HG03095 (cell line): Measurements from ENCODE around the gene PRR16.

ENCODE experiments used
- ATAC-seq: cut with Tn5 transposase; IDR thresholded peaks from one replicate; pipeline ENCODE4 v1.9.1; 2021; ENCODE audit warnings: moderate library complexity; ENCODE audit not compliant: unreplicated experiment

PRR16 gene

GRCh38 chr5:120567066-120567465, 103.0 kb downstream of the PRR16 start:
- no peak for ATAC-seq

GRCh38 chr5:120567921-120568320, 103.8 kb downstream of the PRR16 start:
- ATAC-seq = no peak

- ATAC-seq = no peak
Observed at GRCh38 chr5:120568711-120569110, 104.6 kb downstream of the PRR16 start.

GRCh38 chr5:120576588-120576987, 112.5 kb downstream of the PRR16 start:
- ATAC-seq = no peak

- ATAC-seq = no peak
Observed at GRCh38 chr5:120582635-120583034, 118.5 kb downstream of the PRR16 start.

- no peak for ATAC-seq
Observed at GRCh38 chr5:120586646-120587045, 122.5 kb downstream of the PRR16 start.

- no peak for ATAC-seq
Observed at GRCh38 chr5:120591911-120592310, 127.8 kb downstream of the PRR16 start.

GRCh38 chr5:120599576-120599975, 135.5 kb downstream of the PRR16 start:
- ATAC-seq = no peak

- no peak for ATAC-seq
Observed at GRCh38 chr5:120600639-120601038, 136.5 kb downstream of the PRR16 start.

GRCh38 chr5:120602033-120602432, 137.9 kb downstream of the PRR16 start:
- no peak for ATAC-seq

GRCh38 chr5:120604884-120605283, 140.8 kb downstream of the PRR16 start:
- ATAC-seq = no peak

- no peak for ATAC-seq
Observed at GRCh38 chr5:120605325-120606079, 141.4 kb downstream of the PRR16 start.

GRCh38 chr5:120609570-120609969, 145.5 kb downstream of the PRR16 start:
- no peak for ATAC-seq

GRCh38 chr5:120610145-120610544, 146.0 kb downstream of the PRR16 start:
- ATAC-seq = no peak

GRCh38 chr5:120613729-120614128, 149.6 kb downstream of the PRR16 start:
- no peak for ATAC-seq

- ATAC-seq = no peak
Observed at GRCh38 chr5:120614531-120615180, 150.6 kb downstream of the PRR16 start.

GRCh38 chr5:120615967-120616645, 152.0 kb downstream of the PRR16 start:
- ATAC-seq = no peak

GRCh38 chr5:120621339-120621738, 157.2 kb downstream of the PRR16 start:
- no peak for ATAC-seq

GRCh38 chr5:120624021-120624563, 160.0 kb downstream of the PRR16 start:
- no peak for ATAC-seq

GRCh38 chr5:120628156-120628555, 164.1 kb downstream of the PRR16 start:
- no peak for ATAC-seq

- ATAC-seq = no peak
Observed at GRCh38 chr5:120630550-120630949, 166.4 kb downstream of the PRR16 start.

- no peak for ATAC-seq
Observed at GRCh38 chr5:120631611-120632010, 167.5 kb downstream of the PRR16 start.
